ENCODE measurements around the gene ZDHHC11B. TPM values are rescaled to one million over a fixed set of nuclear protein-coding genes. Genes with fewer than 3 reads are reported as not detected.
A peak's percentile ranks its signal among the peaks of the same experiment; 100 is the strongest.
"Not testable (repeated sequence)": the region's sequence is repeated elsewhere in the genome, so short reads cannot be mapped to it uniquely, and the experiment has no call there.

ZDHHC11B gene, protein sequence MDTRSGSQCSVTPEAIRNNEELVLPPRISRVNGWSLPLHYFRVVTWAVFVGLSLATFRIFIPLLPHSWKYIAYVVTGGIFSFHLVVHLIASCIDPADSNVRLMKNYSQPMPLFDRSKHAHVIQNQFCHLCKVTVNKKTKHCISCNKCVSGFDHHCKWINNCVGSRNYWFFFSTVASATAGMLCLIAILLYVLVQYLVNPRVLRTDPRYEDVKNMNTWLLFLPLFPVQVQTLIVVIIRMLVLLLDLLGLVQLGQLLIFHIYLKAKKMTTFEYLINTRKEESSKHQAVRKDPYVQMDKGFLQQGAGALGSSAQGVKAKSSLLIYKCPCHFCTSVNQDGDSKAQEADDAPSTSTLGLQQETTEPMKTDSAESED
- 21.0 TPM for polyA plus RNA-seq (2012; ENCODE audit: insufficient read depth, insufficient read length, low read depth)

DNA sequence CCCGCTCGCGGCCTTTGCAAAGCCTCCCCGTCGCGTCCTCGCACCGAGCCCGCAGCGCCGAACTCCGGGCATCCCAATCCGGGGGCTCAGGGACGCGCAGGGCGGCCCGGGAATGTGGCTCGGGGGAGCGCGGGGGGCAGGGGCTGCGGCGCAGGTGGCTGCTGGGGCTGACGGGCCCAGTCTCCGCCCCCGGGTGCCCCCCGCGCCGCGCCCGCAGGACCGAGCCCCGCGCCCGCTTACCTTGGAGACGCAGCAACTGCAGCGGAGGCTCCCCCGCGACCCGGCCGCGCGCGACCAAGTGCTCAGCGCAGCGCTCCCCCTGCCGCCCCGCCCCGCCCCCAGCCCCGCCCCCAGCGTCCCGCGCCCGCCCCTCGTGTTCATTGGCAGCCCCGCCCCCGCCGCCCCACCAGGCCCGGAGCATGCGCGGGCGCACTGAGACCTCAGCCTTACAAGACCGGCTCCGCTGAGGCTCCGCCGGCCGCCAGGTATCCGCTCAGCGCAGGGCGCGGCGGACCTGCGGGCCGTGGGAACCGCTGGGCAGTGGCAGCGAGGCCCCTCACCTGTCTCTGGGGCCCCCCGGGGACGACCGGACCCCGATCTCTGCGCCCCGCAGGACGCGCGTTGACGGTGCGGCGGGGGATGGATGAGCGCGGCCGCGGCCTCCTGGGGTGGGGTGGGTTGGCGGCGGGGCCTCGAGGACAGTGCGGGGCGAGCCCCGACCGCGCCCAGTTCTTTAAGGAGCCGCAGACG is at the start of gene ZDHHC11B:
Gene ZDHHC11B, minus strand, starts transcription at position 302 of the 750 bp plus-strand sequence. CDS start 17,810 bp downstream, outside the sequence.
- not testable (repeated sequence) for H3K9me3 ChIP-seq, H3K36me3 ChIP-seq, H3K27me3 ChIP-seq, H3K4me1 ChIP-seq
- H3K4me3 ChIP-seq (ENCODE audit: low read depth, low read length), result peak within 1 kb of the TSS; percentile 68
- DNase-seq, result peak; percentile 98

DNA sequence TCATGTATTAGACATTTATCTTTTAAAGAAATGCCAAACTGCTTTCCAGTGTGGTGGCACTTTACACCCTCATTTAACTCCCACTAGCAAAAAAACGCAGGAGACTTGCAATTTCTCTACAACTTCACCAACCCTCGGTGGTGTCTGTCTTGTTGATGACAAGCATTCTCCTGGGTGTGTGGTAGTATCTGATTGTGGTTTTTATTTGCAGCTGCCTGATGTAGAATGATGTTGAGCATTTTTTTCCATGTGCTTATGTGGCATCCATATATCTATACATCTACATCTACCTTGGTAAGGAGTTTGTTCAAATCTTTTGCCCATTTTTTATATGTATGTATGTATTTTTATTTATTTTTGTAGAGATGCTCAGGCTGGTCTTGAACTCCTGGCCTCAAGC is 49.5 kb upstream of the ZDHHC11B start:
- H3K4me3 ChIP-seq (ENCODE audit: low read depth, low read length); H3K36me3 ChIP-seq; H3K27me3 ChIP-seq; H3K9me3 ChIP-seq; H3K4me1 ChIP-seq; DNase-seq: not testable (repeated sequence)

DNA sequence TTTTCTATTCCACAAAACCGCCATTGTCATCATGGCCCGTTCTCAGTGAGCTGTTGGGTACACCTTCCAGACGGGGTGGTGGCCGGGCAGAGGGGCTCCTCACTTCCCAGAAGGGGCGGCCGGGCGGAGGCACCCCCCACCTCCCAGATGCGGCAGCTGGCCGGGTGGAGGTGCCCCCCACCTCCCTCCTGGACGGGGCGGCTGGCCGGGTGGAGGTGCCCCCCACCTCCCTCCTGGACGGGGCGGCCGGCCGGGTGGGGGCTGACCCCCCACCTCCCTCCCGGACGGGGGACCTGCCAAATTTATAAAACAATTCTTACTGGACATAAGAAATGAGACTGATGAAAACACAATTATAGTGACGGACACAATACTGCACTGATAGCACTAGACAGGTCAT is 43.7 kb upstream of the ZDHHC11B start:
- not testable (repeated sequence) for DNase-seq; H3K36me3 ChIP-seq; H3K27me3 ChIP-seq; H3K4me1 ChIP-seq; H3K9me3 ChIP-seq; H3K4me3 ChIP-seq (ENCODE audit: low read depth, low read length)

DNA sequence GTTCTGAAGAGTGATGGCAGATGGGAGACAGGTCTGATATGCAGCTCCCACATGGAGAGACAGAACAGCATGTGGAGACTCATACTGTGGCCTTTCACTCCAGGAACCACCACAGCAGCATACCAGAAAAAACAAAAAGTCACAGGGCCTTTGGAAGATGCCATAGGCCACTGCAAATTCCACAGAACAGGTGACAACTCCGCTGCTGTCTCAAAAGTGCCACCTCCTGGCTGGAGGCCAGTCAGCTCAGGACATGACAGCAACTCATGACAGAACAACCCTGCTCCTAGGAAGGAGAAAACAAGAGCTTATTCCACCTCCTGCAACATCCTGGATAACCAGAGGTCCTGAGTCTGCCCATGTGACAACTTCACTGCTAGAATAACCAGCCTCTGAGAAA is 41.0 kb upstream of the ZDHHC11B start:
- not testable (repeated sequence) for H3K9me3 ChIP-seq; H3K36me3 ChIP-seq; H3K27me3 ChIP-seq; DNase-seq; H3K4me3 ChIP-seq (ENCODE audit: low read depth, low read length); H3K4me1 ChIP-seq

DNA sequence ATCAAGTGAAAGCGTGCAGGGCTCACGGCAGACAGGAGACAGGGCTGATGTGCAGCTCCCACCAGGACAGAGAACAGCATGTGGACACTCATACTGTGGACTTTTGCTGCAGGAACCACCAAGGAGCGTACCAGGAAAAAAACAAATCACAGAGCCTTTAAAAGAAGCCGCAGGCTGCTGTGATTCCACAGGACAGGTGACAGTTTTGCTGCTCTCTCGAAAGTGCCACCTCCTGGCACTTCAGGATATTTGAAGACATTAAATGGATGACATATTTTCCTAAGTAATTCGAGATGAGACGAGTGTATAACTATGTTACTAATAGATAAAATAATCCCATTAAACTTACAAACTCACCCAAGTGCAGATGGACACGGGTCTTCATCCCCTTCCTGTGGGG is 37.0 kb upstream of the ZDHHC11B start:
- Histone ChIP-seq H3K9me3 (no peaks in the 10 kb centered on the region), H3K4me1 (no peaks in the 10 kb centered on the region), H3K36me3 (no peaks in the 10 kb centered on the region), H3K27me3 (no peaks in the 10 kb centered on the region; the same call in 1 of the 2 replicates), H3K4me3 (ENCODE audit: low read depth, low read length) (no peak overlapping the region)
- DNase-seq, result no peak
- TF ChIP-seq, protein P1, sequence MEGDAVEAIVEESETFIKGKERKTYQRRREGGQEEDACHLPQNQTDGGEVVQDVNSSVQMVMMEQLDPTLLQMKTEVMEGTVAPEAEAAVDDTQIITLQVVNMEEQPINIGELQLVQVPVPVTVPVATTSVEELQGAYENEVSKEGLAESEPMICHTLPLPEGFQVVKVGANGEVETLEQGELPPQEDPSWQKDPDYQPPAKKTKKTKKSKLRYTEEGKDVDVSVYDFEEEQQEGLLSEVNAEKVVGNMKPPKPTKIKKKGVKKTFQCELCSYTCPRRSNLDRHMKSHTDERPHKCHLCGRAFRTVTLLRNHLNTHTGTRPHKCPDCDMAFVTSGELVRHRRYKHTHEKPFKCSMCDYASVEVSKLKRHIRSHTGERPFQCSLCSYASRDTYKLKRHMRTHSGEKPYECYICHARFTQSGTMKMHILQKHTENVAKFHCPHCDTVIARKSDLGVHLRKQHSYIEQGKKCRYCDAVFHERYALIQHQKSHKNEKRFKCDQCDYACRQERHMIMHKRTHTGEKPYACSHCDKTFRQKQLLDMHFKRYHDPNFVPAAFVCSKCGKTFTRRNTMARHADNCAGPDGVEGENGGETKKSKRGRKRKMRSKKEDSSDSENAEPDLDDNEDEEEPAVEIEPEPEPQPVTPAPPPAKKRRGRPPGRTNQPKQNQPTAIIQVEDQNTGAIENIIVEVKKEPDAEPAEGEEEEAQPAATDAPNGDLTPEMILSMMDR (IDR thresholded peaks at IDR 0.05; ENCODE audit: low read depth, low read length), result no peak

DNA sequence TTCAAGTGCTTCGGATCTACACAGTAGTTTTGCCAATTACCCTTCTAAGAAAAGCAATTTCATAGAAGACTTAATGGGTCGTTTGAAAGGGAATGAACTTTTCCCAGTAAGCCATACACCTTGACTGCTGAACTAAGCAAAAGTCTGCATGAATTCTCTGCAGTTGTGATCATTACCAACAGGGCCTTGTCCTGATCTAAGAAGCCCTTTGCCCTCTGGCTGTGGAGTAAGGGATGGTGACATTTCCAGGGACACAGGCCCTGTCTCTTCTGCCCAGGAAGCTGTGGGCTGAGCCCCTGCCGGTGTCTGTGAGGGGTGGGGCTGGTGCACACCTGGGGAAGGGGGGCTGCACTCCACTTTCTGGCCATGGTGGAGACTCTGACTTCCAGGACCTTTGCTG is 35.7 kb upstream of the ZDHHC11B start:
- TF ChIP-seq, protein P1 (IDR thresholded peaks at IDR 0.05; ENCODE audit: low read depth, low read length), result no peak

DNA sequence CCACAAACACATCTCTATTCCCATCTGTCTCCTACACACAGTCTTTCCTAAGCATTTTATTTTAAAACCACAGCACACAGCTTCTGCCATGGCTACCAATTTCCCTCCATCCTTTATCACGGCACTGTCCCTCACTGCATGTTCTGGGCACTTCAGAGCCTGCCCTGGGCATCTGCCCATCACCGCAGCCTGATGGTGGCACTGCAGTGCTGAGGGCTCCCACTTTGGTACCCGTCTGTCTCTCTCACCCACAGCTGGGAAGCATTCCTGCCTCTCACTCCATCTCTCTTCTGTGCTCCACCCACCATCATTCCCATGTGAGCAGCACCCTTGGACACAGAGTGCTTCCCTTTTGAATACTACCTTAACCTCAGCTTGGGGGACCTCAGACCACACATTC is 34.5 kb upstream of the ZDHHC11B start:
- H3K4me3 ChIP-seq (ENCODE audit: low read depth, low read length), result no peak overlapping the region
- H3K4me1 ChIP-seq, result no peaks in the 10 kb centered on the region
- no peaks in the 10 kb centered on the region; the same call in 1 of the 2 replicates for H3K27me3 ChIP-seq
- TF ChIP-seq, protein P1 (IDR thresholded peaks at IDR 0.05; ENCODE audit: low read depth, low read length), result no peak
- H3K9me3 ChIP-seq, result no peaks in the 10 kb centered on the region
- no peaks in the 10 kb centered on the region for H3K36me3 ChIP-seq
- DNase-seq, result no peak

More for the DNA sequence above, 35.7 kb upstream of the ZDHHC11B start:
- H3K36me3 ChIP-seq, result no peaks in the 10 kb centered on the region
- no peaks in the 10 kb centered on the region; the same call in 1 of the 2 replicates for H3K27me3 ChIP-seq
- H3K4me3 ChIP-seq (ENCODE audit: low read depth, low read length), result no peak overlapping the region
- no peaks in the 10 kb centered on the region for H3K9me3 ChIP-seq
- H3K4me1 ChIP-seq, result no peaks in the 10 kb centered on the region
- DNase-seq, result no peak

DNA sequence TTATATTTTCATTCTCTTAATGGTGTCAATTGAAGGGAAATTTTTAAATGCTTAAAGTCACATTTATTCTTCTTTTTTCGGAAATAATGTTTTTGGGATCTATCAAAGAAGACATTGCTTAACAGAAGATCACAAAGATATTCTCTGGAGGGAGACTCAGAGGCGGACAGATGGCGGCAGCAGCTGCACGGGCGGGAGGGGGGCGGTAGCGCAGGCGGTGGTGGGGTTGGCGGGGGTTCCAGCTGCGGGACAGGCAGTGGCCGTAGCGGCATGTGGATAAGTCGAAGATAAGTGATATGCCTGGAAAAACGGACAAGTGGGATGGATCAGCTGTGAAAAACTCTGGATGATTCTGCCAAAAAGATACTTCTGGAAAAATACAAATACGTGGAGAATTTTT is 31.6 kb upstream of the ZDHHC11B start:
- TF ChIP-seq, protein P1 (IDR thresholded peaks at IDR 0.05; ENCODE audit: low read depth, low read length), result no peak
- no peak for DNase-seq
- Histone ChIP-seq H3K4me1 (no peaks in the 10 kb centered on the region), H3K9me3 (no peaks in the 10 kb centered on the region), H3K27me3 (no peaks in the 10 kb centered on the region; the same call in 1 of the 2 replicates), H3K36me3 (no peaks in the 10 kb centered on the region), H3K4me3 (ENCODE audit: low read depth, low read length) (no peak overlapping the region)
